ENCODE data around the gene DCST1. TPM values are rescaled to one million over a fixed set of nuclear protein-coding genes. Genes with fewer than 3 reads are reported as not detected.

DCST1 gene
- total RNA-seq, 1 experiment from 2014 or later = 0.32 TPM

DNA sequence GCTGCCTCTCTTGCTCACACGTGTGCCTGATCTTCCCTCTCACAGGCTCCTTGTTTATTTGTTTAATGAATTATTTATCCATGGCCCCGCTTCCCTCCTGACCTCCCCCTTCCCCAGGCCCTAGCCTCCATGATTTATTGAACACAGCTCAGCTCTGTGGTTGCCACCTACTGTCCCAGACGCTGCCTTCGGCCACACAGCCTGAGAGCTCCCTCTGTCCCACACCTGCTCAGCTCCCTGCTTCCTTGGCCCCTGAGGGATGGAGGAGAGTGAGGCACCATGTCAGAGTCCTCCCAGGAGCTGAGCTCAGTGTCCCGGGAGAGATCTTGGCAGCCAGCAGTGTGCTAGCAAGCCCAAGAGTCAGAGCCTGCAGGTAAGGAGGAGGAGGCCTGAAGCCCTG, 41.9 kb downstream of the DCST1 start (continued):
- TF ChIP-seq, protein P1, sequence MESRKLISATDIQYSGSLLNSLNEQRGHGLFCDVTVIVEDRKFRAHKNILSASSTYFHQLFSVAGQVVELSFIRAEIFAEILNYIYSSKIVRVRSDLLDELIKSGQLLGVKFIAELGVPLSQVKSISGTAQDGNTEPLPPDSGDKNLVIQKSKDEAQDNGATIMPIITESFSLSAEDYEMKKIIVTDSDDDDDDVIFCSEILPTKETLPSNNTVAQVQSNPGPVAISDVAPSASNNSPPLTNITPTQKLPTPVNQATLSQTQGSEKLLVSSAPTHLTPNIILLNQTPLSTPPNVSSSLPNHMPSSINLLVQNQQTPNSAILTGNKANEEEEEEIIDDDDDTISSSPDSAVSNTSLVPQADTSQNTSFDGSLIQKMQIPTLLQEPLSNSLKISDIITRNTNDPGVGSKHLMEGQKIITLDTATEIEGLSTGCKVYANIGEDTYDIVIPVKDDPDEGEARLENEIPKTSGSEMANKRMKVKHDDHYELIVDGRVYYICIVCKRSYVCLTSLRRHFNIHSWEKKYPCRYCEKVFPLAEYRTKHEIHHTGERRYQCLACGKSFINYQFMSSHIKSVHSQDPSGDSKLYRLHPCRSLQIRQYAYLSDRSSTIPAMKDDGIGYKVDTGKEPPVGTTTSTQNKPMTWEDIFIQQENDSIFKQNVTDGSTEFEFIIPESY (IDR thresholded peaks at IDR 0.05; ENCODE audit: extremely low read depth, insufficient replicate concordance, low read length) = no peak
- no peak for TF ChIP-seq CTCF (IDR thresholded peaks at IDR 0.05 in 2 of 3, conservative IDR thresholded peaks at IDR 0.05 in 1 of 3; ENCODE audit: borderline replicate concordance in 1 of 3, insufficient read depth in 1 of 3, low read depth in 2 of 3, low read length in 2 of 3)

- no peak overlapping the region for H2AFZ ChIP-seq (ENCODE audit: low read depth, low read length, poor library complexity, severe bottlenecking)
- no peaks in the 10 kb centered on the region for H3K79me2 ChIP-seq (ENCODE audit: insufficient read depth, low read length)
- no peaks in the 10 kb centered on the region for H3K36me3 ChIP-seq (ENCODE audit: control insufficient read depth in 1 of 2, insufficient read depth in 2 of 2, low read length in 2 of 2)
- intact Hi-C loops (cut with micrococcal nuclease) = no loop called here
- peaks cover 14 to 39% of the 10 kb centered on the region in 2 experiments for H3K4me1 ChIP-seq (ENCODE audit: control insufficient read depth in 1 of 2, insufficient read depth in 2 of 2, low read length in 2 of 2)
- ChIA-PET RAD21 (ENCODE audit: low non-redundant PET in 1 of 2, low total read pairs in 2 of 2, uncharacterized antibody in 2 of 2, unreplicated experiment in 2 of 2) (no interaction called here), CTCF (interaction anchor here (1.5 to 1.7 kb wide), 2 partner anchors 9 to 13 kb away, joined by 5 read pairs; partner anchors contain the start of gene EFNA4), POLR2A (interaction anchor here (0.9 kb wide), 1 partner anchor 91 kb away, joined by 3 read pairs; no protein-coding TSS in a partner anchor)
- TF ChIP-seq EZH2 (IDR thresholded peaks at IDR 0.05) (no peak), ZFX (IDR thresholded peaks at IDR 0.05) (no peak), FOSL1 (IDR thresholded peaks at IDR 0.05; ENCODE audit: low read depth) (no peak), EZH2phosphoT487 (IDR thresholded peaks at IDR 0.05; ENCODE audit: borderline replicate concordance) (no peak), SIN3A (IDR thresholded peaks at IDR 0.05; ENCODE audit: low read depth) (no peak), ELF1 (IDR thresholded peaks at IDR 0.05; ENCODE audit: borderline replicate concordance, low read depth) (no peak), EGR1 (IDR thresholded peaks at IDR 0.05; ENCODE audit: low read depth) (no peak), CEBPB (IDR thresholded peaks at IDR 0.05; ENCODE audit: low read depth) (no peak), POLR2A (IDR thresholded peaks at IDR 0.05; ENCODE audit: borderline replicate concordance, extremely low read depth, insufficient read depth, insufficient read length) (no peak), JUND (IDR thresholded peaks at IDR 0.05) (no peak), TCF7L2 (IDR thresholded peaks at IDR 0.05; ENCODE audit: borderline replicate concordance, extremely low read depth, insufficient read depth, insufficient read length) (no peak), SRF (IDR thresholded peaks at IDR 0.05; ENCODE audit: low read depth) (no peak)
- TF ChIP-seq, protein P2, sequence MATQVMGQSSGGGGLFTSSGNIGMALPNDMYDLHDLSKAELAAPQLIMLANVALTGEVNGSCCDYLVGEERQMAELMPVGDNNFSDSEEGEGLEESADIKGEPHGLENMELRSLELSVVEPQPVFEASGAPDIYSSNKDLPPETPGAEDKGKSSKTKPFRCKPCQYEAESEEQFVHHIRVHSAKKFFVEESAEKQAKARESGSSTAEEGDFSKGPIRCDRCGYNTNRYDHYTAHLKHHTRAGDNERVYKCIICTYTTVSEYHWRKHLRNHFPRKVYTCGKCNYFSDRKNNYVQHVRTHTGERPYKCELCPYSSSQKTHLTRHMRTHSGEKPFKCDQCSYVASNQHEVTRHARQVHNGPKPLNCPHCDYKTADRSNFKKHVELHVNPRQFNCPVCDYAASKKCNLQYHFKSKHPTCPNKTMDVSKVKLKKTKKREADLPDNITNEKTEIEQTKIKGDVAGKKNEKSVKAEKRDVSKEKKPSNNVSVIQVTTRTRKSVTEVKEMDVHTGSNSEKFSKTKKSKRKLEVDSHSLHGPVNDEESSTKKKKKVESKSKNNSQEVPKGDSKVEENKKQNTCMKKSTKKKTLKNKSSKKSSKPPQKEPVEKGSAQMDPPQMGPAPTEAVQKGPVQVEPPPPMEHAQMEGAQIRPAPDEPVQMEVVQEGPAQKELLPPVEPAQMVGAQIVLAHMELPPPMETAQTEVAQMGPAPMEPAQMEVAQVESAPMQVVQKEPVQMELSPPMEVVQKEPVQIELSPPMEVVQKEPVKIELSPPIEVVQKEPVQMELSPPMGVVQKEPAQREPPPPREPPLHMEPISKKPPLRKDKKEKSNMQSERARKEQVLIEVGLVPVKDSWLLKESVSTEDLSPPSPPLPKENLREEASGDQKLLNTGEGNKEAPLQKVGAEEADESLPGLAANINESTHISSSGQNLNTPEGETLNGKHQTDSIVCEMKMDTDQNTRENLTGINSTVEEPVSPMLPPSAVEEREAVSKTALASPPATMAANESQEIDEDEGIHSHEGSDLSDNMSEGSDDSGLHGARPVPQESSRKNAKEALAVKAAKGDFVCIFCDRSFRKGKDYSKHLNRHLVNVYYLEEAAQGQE (IDR thresholded peaks at IDR 0.05; ENCODE audit: low read depth) = no peak
- TF ChIP-seq, protein P3, sequence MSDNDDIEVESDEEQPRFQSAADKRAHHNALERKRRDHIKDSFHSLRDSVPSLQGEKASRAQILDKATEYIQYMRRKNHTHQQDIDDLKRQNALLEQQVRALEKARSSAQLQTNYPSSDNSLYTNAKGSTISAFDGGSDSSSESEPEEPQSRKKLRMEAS (IDR thresholded peaks at IDR 0.05) = no peak
- TF ChIP-seq, protein P1 (IDR thresholded peaks at IDR 0.05; ENCODE audit: extremely low read depth, insufficient replicate concordance, low read length) = no peak
- no peak overlapping the region for H3K4me3 ChIP-seq (replicated peaks in 1 of 2; ENCODE audit: low read depth in 1 of 2, low read length in 2 of 2)
- H3K9me3 ChIP-seq (ENCODE audit: control insufficient read depth in 1 of 2, insufficient read depth in 1 of 2, low read depth in 1 of 2, low read length in 2 of 2) = no peaks in the 10 kb centered on the region
- H3K27me3 ChIP-seq (ENCODE audit: insufficient read depth, low read length) = no peaks in the 10 kb centered on the region
- ATAC-seq = no peak
- no peak overlapping the region for H3K27ac ChIP-seq (ENCODE audit: low read depth, low read length)
- H4K20me1 ChIP-seq (ENCODE audit: insufficient read depth) = no peaks in the 10 kb centered on the region
- BruUV-seq (replicated peaks) = no TSS peak
- no peak overlapping the region for H3K4me2 ChIP-seq (ENCODE audit: low read length)
- no peak overlapping the region for H3K9ac ChIP-seq (ENCODE audit: low read length)
- DNase-seq (ENCODE audit: low read depth, low spot score) = no peak
- no peaks in the 10 kb centered on the region for H3K9me2 ChIP-seq (ENCODE audit: insufficient read depth)
Observed at GRCh38 chr1:155076371-155076770, 42.7 kb downstream of the DCST1 start.
